HG03457 (cell line): ENCODE data around the gene ACSF2.

Source experiments
- ATAC-seq: cut with Tn5 transposase; IDR thresholded peaks from one replicate; pipeline ENCODE4 v1.9.1; 2021; ENCODE audit warnings: moderate number of reproducible peaks; ENCODE audit not compliant: unreplicated experiment

The ACSF2 gene

GRCh38 chr17:50521514-50521913, 95.5 kb downstream of the ACSF2 start:
- ATAC-seq, result no peak

- no peak for ATAC-seq
Measured at GRCh38 chr17:50522766-50523165, 96.7 kb downstream of the ACSF2 start.

- ATAC-seq, result no peak
Measured at GRCh38 chr17:50523208-50523607, 97.2 kb downstream of the ACSF2 start.
